Endothelial cell of umbilical vein (primary cell): ENCODE data around the gene RGS6.

ENCODE experiments used
- CTCF ChIP-seq, 2 donors: IDR thresholded peaks; 1 replicate in 1 of 2; 2 replicates in 1 of 2; pipeline ENCODE4 v1.5.1; 2011; ENCODE audit warnings: low read length in 2 of 2, mild to moderate bottlenecking in 2 of 2, moderate library complexity in 2 of 2, control low read depth in 1 of 2, inconsistent platforms in 1 of 2, low read depth in 1 of 2; ENCODE audit not compliant: insufficient read depth in 1 of 2; ENCODE audit errors: extremely low read depth in 1 of 2
- POLR2AphosphoS5 ChIP-seq: IDR thresholded peaks from 2 replicates; pipeline ENCODE4 v1.6.1; 2012; ENCODE audit warnings: low read depth, mild to moderate bottlenecking, control low read depth, low read length, moderate library complexity; ENCODE audit not compliant: insufficient read depth

- no peak for TF ChIP-seq POLR2AphosphoS5
- no peak for TF ChIP-seq CTCF (IDR thresholded peaks at IDR 0.05; ENCODE audit: extremely low read depth in 1 of 2, insufficient read depth in 1 of 2, low read depth in 1 of 2, low read length in 2 of 2)
These were observed 470.1 kb downstream of the RGS6 start for GRCh38 chr14:72402377-72402772.
